A549 (cell line): ENCODE measurements around the gene PRSS27. TPM values are rescaled to one million over a fixed set of nuclear protein-coding genes. Genes with fewer than 3 reads are reported as not detected.

Experiments
- ATAC-seq, 2 experiments: fragments of 200-7000 bp in 1 of 2; fragments of >200 bp in 1 of 2; cut with Nextera tagmentation in 1 of 2; cut with Tn5 transposase in 1 of 2; 3 replicates each; pipeline versions ENCODE4 v1.8.0 to v1.9.1; 2018 to 2020; ENCODE audit warnings: mild to moderate bottlenecking in 1 of 2, moderate library complexity in 1 of 2
- CTCF ChIA-PET: fragments of 300-600 bp; sonication (Branson Sonifier 250); formaldehyde crosslinking; extraction: SDS; loops from one replicate; lab custom pipeline; 2021; ENCODE audit warnings: antibody characterized with exemption, inconsistent platforms; lab: Yijun Ruan, JAX
- POLR2A ChIA-PET: fragments of 350-600 bp; formaldehyde crosslinking; extraction: SDS; loops from one replicate; lab custom pipeline; 2021; ENCODE audit warnings: antibody characterized with exemption, inconsistent platforms; lab: Yijun Ruan, JAX
- DNase-seq, 2 experiments: peaks; one replicate each; pipeline versions ENCODE4 v3.0.0 to v3.0.0-alpha.2; 2011 to 2016; ENCODE audit warnings: low read depth in 1 of 2, low spot score in 1 of 2
- FAIRE-seq: peaks from 2 replicates; lab custom pipeline; 2011; peaks lifted over from hg19 to GRCh38; lab: Jason Lieb, UNC
- H3K27ac ChIP-seq, 2 experiments: fragments of >200 bp; sonication (Bioruptor Twin); formaldehyde crosslinking; 3 replicates each; pipeline ENCODE4 v1.5.1; 2016 to 2017
- H3K4me1 ChIP-seq: fragments of >200 bp; sonication (Bioruptor Twin); formaldehyde crosslinking; 3 replicates; pipeline ENCODE4 v1.6.1; 2016
- H3K4me2 ChIP-seq: fragments of >200 bp; sonication (Bioruptor Twin); formaldehyde crosslinking; 3 replicates; pipeline ENCODE4 v1.6.1; 2016
- H3K4me3 ChIP-seq: fragments of >200 bp; sonication (Bioruptor Twin); formaldehyde crosslinking; 3 replicates; pipeline ENCODE4 v1.5.1; 2016
- H3K9me3 ChIP-seq: fragments of >200 bp; sonication (Bioruptor Twin); formaldehyde crosslinking; 3 replicates; pipeline ENCODE4 v1.6.1; 2016
- CBX8 ChIP-seq: fragments of 200-600 bp; sonication (generic); IDR thresholded peaks from 2 replicates; pipeline ENCODE4 v1.6.1; 2016
- FOXS1 ChIP-seq: fragments of 250-450 bp; sonication (Bioruptor Pico); IDR thresholded peaks from 2 replicates; pipeline ENCODE4 v1.5.0; 2020; ENCODE audit warnings: mild to moderate bottlenecking, moderate library complexity
- JUN ChIP-seq, 2 experiments: fragments of >200 bp; sonication (Bioruptor Twin); formaldehyde crosslinking; IDR thresholded peaks; 2 replicates in 1 of 2; 3 replicates in 1 of 2; pipeline ENCODE4 v1.6.1; 2016 to 2017
- JUNB ChIP-seq: fragments of >200 bp; sonication (Bioruptor Twin); formaldehyde crosslinking; IDR thresholded peaks from 2 replicates; pipeline ENCODE4 v1.6.1; 2016
- KDM1A ChIP-seq: fragments of 200-600 bp; sonication (generic); IDR thresholded peaks from 2 replicates; pipeline ENCODE4 v1.6.1; 2016; ENCODE audit warnings: low read depth, mild to moderate bottlenecking
- MAFK ChIP-seq: fragments of 450-650 bp; IDR thresholded peaks from 2 replicates; pipeline ENCODE4 v1.6.1; 2014; ENCODE audit not compliant: partially characterized antibody
- MAX ChIP-seq: IDR thresholded peaks from 2 replicates; pipeline ENCODE4 v1.6.1; 2012
- MAZ ChIP-seq: fragments of 150-350 bp; IDR thresholded peaks from 2 replicates; pipeline ENCODE4 v1.6.1; 2014; ENCODE audit warnings: antibody characterized with exemption, low read depth, low read length, borderline replicate concordance
- NFE2L2 ChIP-seq: fragments of 150-350 bp; conservative IDR thresholded peaks from 2 replicates; pipeline ENCODE4 v1.6.1; 2014; ENCODE audit warnings: low read length
- NPAS2 ChIP-seq: fragments of 250-450 bp; sonication (Bioruptor Pico); IDR thresholded peaks from 2 replicates; pipeline ENCODE4 v1.8.0; 2022; ENCODE audit warnings: mild to moderate bottlenecking, moderate library complexity, borderline replicate concordance
- REST ChIP-seq: fragments of 200-600 bp; sonication (generic); IDR thresholded peaks from 2 replicates; pipeline ENCODE4 v1.6.1; 2016; ENCODE audit warnings: antibody characterized with exemption, mild to moderate bottlenecking, moderate library complexity
- TFCP2L1 ChIP-seq: fragments of 250-450 bp; sonication (Bioruptor Pico); IDR thresholded peaks from 2 replicates; pipeline ENCODE4 v1.5.0; 2021; ENCODE audit warnings: mild to moderate bottlenecking
- ZC3H11A ChIP-seq: fragments of 450-650 bp; IDR thresholded peaks from 2 replicates; pipeline ENCODE4 v1.6.1; 2014; ENCODE audit warnings: antibody characterized with exemption, mild to moderate bottlenecking
- ZFP36 ChIP-seq: fragments of 450-650 bp; IDR thresholded peaks from 2 replicates; pipeline ENCODE4 v1.6.1; 2014; ENCODE audit warnings: borderline replicate concordance; ENCODE audit not compliant: partially characterized antibody
- ZSCAN20 ChIP-seq: fragments of 250-450 bp; sonication (Bioruptor Pico); IDR thresholded peaks from 2 replicates; pipeline ENCODE4 v1.8.0; 2022; ENCODE audit warnings: mild to moderate bottlenecking, moderate library complexity
- WGBS: methylation state at CpG from one replicate; pipeline ENCODE4 v1.1.6; 2017; ENCODE audit errors: missing lambda C conversion rate; 5-methylcytosine and 5-hydroxymethylcytosine counted together
- polyA plus RNA-seq, 4 experiments: library from polyadenylated mRNA; depleted of rRNA in 3 of 4; stranded (reverse); fragments of >200 nt; fragmentation: RNase III in 1 of 4; extraction: RNeasy Plus Mini Kit Qiagen cat#74134 plus additional on column Dnase treatment in 1 of 4; gene quantifications; 2 replicates in 3 of 4; 3 replicates in 1 of 4; pipeline ENCODE4 v1.2.3, GENCODE V29; 2011 to 2017
- TF ChIP-seq, protein P1 (sequence below): fragments of 250-450 bp; sonication (Bioruptor Pico); IDR thresholded peaks from 2 replicates; pipeline ENCODE4 v1.5.0; 2021; ENCODE audit warnings: mild to moderate bottlenecking, moderate library complexity, borderline replicate concordance

Gene PRSS27
- polyA plus RNA-seq, 2 of the 4 experiments (the other 2 are of a cell fraction), result 1.00 to 1.2 TPM

DNA sequence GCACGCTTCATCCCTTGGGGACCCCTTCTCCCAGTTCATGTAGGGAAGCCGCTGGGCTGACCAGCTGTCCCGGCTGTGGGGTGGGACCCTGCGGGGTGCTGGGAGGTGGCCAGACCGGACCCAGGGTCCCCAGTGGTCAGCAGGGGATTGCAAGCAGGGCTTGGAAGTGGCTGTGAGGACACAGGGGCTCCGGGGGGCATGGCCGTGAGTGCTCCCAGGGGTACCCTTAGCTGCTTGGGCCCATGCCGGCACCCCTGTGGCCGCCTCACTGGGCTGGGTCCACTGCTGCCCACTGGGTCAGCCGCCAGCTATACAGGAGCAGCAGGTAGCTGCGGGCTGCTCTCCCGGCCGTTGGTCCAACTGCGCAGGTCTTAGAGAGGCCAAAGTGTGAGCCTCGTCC is 18.8 kb downstream of the PRSS27 start (continued):
- TF ChIP-seq NPAS2 (CRISPR knock-in tag) (no peak), ZFP36 (no peak), FOXS1 (CRISPR knock-in tag) (no peak), TFCP2L1 (CRISPR knock-in tag) (no peak), MAZ (no peak)

DNA sequence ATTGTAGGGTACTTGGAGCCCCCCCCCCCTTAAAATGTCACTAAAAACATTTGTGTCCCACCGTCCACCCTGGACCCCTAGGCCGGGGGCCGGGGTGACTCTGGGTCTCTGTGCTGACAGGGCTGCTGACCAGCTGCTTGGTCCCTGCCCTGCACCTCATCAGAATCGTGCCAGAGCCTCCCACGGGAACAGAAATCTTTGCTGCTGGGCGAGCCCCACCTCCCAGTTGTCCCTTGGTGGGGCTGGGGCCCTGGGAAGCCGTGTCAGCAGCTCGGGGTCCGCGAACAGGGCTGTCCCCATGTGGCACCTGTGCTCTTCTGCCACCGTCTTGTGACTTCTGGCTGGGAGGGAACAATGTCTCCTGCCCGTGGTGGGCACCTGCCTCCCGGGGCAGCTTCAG is 19.2 kb downstream of the PRSS27 start:
- FAIRE-seq (no peak), ATAC-seq (no peak), DNase-seq (no peak)
- WGBS, result 90% methylated on average over 11 of the region's 13 CpGs
- Histone ChIP-seq H3K9me3 (no peaks in the 10 kb centered on the region), H3K4me1 (no peaks in the 10 kb centered on the region), H3K4me3 (no peak overlapping the region), H3K27ac (no peak overlapping the region), H3K4me2 (no peak overlapping the region)
- ChIA-PET CTCF (interaction anchor here (0.8 kb wide), 1 partner anchor 167 kb away, joined by 3 read pairs; no protein-coding TSS in a partner anchor), POLR2A (interaction anchor here (0.6 kb wide), 1 partner anchor 111 kb away, joined by 7 read pairs; no protein-coding TSS in a partner anchor)
- TF ChIP-seq CBX8 (no peak), JUN (IDR thresholded peaks at IDR 0.05) (no peak), KDM1A (no peak), ZC3H11A (no peak), MAFK (no peak), FOXS1 (CRISPR knock-in tag) (no peak), ZSCAN20 (CRISPR knock-in tag) (no peak), NFE2L2 (no peak), REST (no peak)
- TF ChIP-seq, protein P1, sequence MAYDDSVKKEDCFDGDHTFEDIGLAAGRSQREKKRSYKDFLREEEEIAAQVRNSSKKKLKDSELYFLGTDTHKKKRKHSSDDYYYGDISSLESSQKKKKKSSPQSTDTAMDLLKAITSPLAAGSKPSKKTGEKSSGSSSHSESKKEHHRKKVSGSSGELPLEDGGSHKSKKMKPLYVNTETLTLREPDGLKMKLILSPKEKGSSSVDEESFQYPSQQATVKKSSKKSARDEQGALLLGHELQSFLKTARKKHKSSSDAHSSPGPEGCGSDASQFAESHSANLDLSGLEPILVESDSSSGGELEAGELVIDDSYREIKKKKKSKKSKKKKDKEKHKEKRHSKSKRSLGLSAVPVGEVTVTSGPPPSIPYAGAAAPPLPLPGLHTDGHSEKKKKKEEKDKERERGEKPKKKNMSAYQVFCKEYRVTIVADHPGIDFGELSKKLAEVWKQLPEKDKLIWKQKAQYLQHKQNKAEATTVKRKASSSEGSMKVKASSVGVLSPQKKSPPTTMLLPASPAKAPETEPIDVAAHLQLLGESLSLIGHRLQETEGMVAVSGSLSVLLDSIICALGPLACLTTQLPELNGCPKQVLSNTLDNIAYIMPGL, result no peak
- TF ChIP-seq, all 56 proteins: peak for 0

DNA sequence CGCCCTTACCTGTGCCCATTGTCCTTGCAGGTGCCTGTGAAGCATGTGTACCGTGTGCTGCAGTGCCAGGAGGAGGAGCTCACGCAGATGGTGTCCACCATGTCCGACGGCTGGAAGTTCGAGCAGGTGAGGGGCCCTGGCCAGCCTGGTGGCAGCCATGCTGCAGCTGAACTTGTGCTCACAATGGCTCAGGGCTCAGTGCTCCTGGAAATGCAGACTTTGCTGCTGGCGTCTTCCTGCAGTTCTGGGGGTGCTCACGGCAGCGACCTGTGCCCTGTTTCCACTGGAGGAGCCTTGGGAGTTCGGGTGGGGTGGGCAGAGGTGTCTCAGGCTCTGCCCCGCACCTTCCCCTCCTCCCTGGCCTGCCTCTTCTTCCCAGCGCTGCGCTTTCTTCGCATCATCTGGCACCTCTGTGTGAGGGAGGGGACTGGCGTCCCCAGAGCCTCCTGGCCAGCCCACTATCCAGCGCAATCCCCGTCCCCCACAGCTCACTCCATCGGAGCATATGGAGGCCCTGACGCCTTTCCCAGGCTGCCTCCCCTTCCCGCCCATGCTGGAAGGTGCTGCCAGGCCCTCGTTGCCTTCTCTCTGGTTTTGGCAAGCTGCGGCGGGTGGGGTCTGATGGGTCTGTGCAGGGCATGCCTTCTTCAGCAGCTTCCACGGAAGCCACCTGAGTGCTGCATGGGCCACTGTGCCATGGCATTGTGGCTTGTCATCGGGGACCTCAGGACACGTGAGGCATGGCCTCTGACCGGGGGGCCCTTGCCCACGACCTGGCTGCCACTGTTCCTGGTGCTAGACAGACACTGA is 20.0 kb downstream of the PRSS27 start:
- no peak for FAIRE-seq
- 90% methylated on average over 26 of the region's 28 CpGs for WGBS
- CTCF ChIA-PET, result interaction anchor here (0.7 to 1.0 kb wide), 2 partner anchors 17 to 180 kb away, joined by 3 read pairs; partner anchors contain the start of gene KCTD5
- Histone ChIP-seq H3K4me1 (no peaks in the 10 kb centered on the region), H3K27ac (no peak overlapping the region), H3K4me3 (no peak overlapping the region), H3K9me3 (no peaks in the 10 kb centered on the region), H3K4me2 (no peak overlapping the region)
- ATAC-seq, result no peak
- no peak for DNase-seq
- TF ChIP-seq JUNB, result no peak
- no peak for TF ChIP-seq JUN (IDR thresholded peaks at IDR 0.05)
- no peak for TF ChIP-seq MAX
- POLR2A ChIA-PET, result no interaction called here
